ENCODE data around the gene SLC8A2.

DNA sequence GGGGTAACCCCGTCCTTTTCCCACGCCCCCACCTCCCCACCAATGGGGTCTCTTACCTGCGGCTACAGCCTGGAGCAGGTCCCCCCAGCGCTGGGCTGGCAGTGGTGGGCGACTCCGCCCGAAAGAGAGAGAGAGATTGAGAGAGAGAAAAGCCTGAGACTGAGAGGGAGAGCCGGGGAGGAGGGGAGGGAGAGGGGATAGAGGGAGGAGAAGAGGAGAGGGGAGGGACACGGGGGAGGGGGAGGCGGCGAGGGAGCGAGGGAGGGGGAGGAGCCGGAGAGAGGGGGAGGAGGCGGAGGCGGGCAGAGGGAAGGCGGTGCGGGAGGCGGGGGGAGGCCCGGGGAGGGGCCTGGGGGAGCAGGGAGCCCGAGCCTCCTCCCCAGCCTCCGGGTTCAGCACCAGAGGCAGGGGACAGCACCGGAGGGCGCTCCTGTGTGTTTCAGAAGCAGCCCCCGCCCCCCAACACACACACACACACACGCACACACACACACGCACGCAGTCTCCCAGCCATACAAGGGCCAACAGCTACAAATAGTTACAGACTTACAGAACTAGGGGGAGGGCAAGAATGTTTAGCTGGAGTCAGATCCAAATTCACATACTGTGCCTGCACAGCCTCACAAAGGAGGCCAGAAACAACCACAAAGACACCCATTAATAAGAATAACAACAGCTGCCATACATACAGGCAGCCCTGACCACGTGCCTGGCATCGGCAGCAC, at the start of gene SLC8A2:
- TF ChIP-seq FOXA1 (IDR thresholded peaks at IDR 0.05) = no peak
- TF ChIP-seq SP1 (IDR thresholded peaks at IDR 0.05) = no peak
- TF ChIP-seq L3MBTL2 (conservative IDR thresholded peaks at IDR 0.05) = no peak
- no peak for TF ChIP-seq HDGF (IDR thresholded peaks at IDR 0.05; ENCODE audit: borderline replicate concordance)
- no peak for TF ChIP-seq CTBP1 (IDR thresholded peaks at IDR 0.05; ENCODE audit: borderline replicate concordance)

All from HEK293T (cell line).